ENCODE results near the gene PRDM10.

Gene PRDM10

GRCh38 chr11:129950101-129951091 lies 52.2 kb downstream of the PRDM10 start:
- no peak overlapping the region for H3K4me3 ChIP-seq (ENCODE audit: low read depth, low read length)

GRCh38 chr11:129948926-129949466 lies 53.6 kb downstream of the PRDM10 start:
- no peak overlapping the region for H3K4me3 ChIP-seq (ENCODE audit: low read depth, low read length)

- H3K4me3 ChIP-seq (ENCODE audit: low read depth, low read length) = no peak overlapping the region
Measured at GRCh38 chr11:129947474-129947873, 55.2 kb downstream of the PRDM10 start.

- H3K4me3 ChIP-seq (ENCODE audit: low read depth, low read length) = no peak overlapping the region
Measured at GRCh38 chr11:129946965-129947364, 55.7 kb downstream of the PRDM10 start.

- H3K4me3 ChIP-seq (ENCODE audit: low read depth, low read length) = no peak overlapping the region
Measured at GRCh38 chr11:129946256-129946655, 56.4 kb downstream of the PRDM10 start.

- no peak overlapping the region for H3K4me3 ChIP-seq (ENCODE audit: low read depth, low read length)
Measured at GRCh38 chr11:129945373-129945772, 57.3 kb downstream of the PRDM10 start.

- H3K4me3 ChIP-seq (ENCODE audit: low read depth, low read length) = no peak overlapping the region
Measured at GRCh38 chr11:129944696-129945095, 57.9 kb downstream of the PRDM10 start.

- H3K4me3 ChIP-seq (ENCODE audit: low read depth, low read length) = no peak overlapping the region
Measured at GRCh38 chr11:129943036-129943435, 59.6 kb downstream of the PRDM10 start.

- H3K4me3 ChIP-seq (ENCODE audit: low read depth, low read length) = no peak overlapping the region
Measured at GRCh38 chr11:129939510-129939909, 63.1 kb downstream of the PRDM10 start.

GRCh38 chr11:129938764-129939163 lies 63.9 kb downstream of the PRDM10 start:
- H3K4me3 ChIP-seq (ENCODE audit: low read depth, low read length) = no peak overlapping the region

- no peak overlapping the region for H3K4me3 ChIP-seq (ENCODE audit: low read depth, low read length)
Measured at GRCh38 chr11:129937592-129938238, 64.9 kb downstream of the PRDM10 start.

- no peak overlapping the region for H3K4me3 ChIP-seq (ENCODE audit: low read depth, low read length)
Measured at GRCh38 chr11:129935723-129936122, 66.9 kb downstream of the PRDM10 start.

- H3K4me3 ChIP-seq (ENCODE audit: low read depth, low read length) = no peak overlapping the region
Measured at GRCh38 chr11:129933891-129934290, 68.7 kb downstream of the PRDM10 start.

- H3K4me3 ChIP-seq (ENCODE audit: low read depth, low read length) = no peak overlapping the region
Measured at GRCh38 chr11:129933262-129933661, 69.4 kb downstream of the PRDM10 start.

- no peak overlapping the region for H3K4me3 ChIP-seq (ENCODE audit: low read depth, low read length)
Measured at GRCh38 chr11:129932381-129933067, 70.1 kb downstream of the PRDM10 start.

- H3K4me3 ChIP-seq (ENCODE audit: low read depth, low read length) = no peak overlapping the region
Measured at GRCh38 chr11:129930743-129931142, 71.9 kb downstream of the PRDM10 start.

- H3K4me3 ChIP-seq (ENCODE audit: low read depth, low read length) = no peak overlapping the region
Measured at GRCh38 chr11:129930296-129930695, 72.3 kb downstream of the PRDM10 start.

- no peak overlapping the region for H3K4me3 ChIP-seq (ENCODE audit: low read depth, low read length)
Measured at GRCh38 chr11:129929721-129930120, 72.9 kb downstream of the PRDM10 start.

GRCh38 chr11:129928923-129929692 lies 73.5 kb downstream of the PRDM10 start:
- no peak overlapping the region for H3K4me3 ChIP-seq (ENCODE audit: low read depth, low read length)

GRCh38 chr11:129922674-129923073 lies 80.0 kb downstream of the PRDM10 start:
- H3K4me3 ChIP-seq (ENCODE audit: low read depth, low read length) = no peak overlapping the region

All from iPS-11a (cell line).